HG03025 (cell line): ENCODE results near the gene SLC12A3.

ENCODE experiments used
- ATAC-seq: cut with Tn5 transposase; IDR thresholded peaks from one replicate; pipeline ENCODE4 v1.9.1; 2021; ENCODE audit warnings: mild to moderate bottlenecking, moderate library complexity; ENCODE audit not compliant: unreplicated experiment, low FRiP score

Gene SLC12A3

DNA sequence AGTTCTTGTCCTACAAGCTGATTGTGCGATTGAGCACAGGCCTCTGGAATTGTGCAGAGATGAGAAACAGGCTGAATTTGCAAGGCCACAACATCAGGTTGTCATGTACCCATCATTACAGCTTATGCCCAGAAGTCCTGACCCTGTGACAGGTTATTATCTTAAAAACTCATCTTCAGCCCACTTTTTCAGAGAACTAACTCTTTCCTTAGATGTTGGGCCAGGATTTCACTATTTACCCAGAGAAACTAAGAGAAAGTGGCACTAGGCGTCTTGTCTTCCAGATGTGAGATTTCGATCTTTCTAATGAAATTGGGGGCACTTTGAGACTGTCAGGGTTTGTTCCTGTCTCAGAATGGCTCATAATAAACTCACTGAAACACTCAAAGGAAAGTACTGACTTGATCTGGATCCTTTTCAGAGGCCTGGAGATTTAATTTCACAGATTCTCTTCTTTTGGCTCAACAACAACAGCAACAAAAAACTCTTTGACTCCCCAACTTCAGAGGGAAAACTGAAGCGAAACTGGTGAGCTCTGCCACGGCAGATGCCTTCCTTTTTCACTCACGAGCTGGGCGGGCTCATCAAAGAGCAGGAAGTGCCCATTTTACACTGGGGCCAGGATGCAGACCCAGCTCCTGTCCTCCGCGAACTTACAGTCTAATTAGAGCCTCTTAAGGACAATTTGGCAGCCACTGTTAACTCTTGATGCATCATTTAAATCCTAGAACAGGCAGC is 17.7 kb upstream of the SLC12A3 start:
- ATAC-seq = no peak

DNA sequence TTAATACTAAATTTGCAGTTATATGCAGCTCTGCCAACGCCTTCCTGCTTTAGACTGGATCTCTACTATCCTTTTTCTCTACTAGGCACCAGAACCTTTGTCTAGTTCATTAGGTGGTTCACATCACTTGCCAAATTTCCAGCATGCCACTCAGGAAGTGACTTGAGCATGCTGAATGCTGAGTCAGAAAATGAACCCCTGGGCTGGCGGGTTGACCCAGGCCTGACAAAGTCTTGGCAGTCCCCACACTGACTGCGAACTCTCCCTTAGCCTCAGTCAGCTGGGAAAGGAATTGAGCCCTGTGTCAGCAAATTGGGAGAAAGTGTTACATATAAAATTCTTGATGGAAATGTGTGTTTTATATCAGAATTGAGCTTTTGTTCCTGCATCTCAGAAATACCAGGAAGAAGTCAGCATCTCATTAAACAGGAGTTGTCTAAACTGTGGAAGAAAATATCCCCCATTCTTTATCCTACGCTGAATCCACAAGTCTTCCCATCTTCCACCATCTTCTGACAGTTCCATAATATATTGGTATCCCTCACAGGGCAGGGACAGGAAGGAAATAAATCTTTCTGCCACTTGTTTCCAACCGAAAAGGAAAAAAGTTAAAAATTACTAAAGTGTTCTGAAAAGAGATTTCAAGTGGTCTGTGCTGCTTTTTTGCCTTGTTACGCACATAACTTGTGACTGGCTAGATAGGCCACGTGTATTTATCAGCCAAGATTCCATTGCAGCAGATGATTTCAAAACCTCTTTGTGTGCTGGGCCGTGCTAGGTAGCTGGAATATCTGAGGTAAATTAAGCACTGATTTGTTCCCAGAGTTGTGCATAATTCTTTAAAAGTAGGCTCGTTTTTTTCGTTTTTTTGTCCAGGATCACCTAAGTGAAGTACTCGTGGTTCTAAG is 16.7 kb upstream of the SLC12A3 start:
- ATAC-seq = no peak

DNA sequence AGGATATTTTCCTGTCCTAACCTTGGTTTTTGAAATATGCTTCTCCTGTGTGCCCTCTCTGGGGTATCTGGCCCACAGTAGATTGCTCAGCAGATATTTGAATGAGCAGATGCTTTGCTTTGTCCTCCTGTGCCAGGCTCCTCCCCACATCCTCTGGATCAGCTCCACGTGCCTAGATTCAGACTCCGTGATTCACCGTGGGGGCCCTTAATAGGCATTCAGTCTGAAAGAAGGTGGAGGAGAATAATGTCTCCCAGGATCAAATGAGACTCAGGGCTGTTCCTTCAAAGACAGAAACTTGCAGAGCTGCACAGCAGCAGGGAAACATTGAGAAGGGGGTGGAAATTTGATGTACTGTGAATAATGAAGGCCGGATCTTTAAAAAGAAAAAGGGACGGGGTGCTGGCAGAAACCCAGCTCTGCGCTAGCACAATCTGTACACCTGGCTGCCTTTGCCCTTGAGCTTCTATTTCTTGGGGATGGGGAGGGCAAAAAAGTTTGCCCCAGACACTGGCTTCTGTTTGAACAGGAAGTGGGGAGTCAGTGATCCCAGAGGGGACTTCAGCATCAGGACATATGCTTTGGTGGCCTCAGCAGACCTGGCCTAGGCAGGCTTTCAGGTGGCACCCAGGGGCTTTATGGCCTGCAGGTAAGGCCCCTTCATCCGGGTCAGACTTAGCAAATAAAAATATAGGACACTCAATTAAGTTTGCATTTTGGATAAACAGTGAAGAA is 15.9 kb upstream of the SLC12A3 start:
- no peak for ATAC-seq

DNA sequence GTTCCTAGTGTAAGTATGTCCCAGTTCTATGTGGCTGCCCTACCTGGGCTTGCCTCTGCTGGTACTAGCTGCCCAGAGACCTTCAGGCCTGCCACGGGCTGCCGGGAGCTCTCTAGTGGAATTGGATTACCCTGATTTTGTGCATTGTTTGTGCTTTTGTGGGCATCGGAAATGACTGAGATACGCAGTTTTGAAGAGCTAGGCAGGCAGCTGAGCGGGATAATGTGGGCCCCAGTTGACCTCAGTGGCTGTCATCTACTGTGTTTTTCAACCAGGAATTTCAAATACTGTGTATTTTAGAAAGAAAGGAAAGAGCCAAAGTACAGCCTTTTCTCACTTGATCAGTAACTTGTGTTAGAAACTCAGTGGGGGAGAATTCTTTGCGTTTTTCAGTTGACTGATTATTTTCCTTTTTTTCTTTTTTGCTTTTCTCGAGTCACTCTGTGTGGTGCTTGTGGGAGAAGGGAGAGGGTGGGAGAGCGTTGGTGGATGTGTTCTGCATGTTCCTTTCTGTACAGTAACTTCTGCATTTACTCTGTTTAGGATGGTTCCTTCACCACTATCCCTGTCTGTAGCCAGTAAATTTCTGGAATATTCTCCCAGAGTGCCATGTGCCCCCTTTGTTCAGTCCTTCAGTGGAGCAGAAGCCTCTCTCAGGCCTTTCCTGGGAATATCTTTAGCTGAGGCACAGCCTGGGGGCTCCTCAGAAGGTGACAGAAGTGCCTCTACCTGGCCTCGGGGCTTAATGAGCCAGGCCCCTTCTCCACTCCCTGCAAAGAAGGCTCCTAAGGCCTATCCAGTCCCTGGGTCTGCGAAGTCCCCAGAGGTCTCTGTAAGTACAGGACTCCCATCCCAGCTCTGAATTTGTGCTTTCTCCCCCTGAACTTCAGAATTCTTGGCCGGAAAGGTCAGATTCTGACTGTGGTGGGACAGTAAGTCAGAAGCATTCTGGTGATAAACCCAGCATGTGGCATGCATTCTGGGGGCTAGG is 15.0 kb upstream of the SLC12A3 start:
- ATAC-seq = no peak

DNA sequence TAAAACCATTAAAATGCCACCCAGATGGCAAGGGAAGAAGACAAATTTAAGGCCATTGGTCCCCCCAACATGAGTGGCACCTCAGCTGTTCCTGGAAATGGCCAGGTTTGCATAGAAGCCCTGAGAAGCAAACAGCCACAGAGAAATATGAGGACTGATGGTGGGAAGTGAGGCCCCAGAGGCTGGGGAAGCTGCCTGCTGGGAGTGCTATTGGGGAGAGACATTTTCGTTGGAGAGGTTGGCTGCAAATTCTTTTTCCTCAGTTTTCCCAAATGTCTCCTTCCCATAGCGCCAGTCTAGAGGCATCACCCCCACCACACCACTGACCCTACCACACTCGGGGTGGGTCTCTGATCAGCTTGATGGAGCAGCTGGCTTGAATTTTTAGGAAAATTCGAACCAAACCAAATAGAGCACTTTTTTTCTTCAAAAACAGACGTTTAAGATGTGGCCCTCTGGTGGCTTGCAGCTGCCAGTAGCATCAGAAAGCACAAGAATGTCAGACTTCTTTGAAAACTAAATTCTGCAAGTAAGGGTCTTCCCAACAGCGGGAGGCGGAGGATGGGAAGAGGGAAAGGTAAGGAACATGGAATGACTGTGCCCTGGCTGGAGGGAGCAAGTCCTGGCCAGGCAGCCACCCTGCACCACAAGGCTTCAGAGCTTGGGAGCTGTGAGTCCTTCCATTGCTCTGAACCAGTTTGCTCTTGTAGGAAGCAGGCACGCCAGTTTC is 13.2 kb upstream of the SLC12A3 start:
- ATAC-seq = no peak

DNA sequence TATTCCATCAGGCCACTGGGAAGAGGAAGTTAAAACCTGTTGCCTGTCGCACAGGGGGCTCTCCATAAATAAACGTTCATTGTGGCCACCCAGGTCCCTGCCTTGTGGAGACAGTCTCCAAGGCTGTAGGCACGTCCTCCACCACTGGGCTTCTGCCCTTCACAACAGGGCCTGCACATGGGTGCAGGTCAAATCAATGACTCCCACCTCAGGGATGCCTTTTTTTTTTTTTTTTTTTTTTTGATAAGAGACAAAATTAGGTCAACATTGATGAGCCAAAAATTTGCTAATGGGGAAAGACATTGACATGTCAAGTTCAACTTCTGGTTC is 12.6 kb upstream of the SLC12A3 start:
- no peak for ATAC-seq

DNA sequence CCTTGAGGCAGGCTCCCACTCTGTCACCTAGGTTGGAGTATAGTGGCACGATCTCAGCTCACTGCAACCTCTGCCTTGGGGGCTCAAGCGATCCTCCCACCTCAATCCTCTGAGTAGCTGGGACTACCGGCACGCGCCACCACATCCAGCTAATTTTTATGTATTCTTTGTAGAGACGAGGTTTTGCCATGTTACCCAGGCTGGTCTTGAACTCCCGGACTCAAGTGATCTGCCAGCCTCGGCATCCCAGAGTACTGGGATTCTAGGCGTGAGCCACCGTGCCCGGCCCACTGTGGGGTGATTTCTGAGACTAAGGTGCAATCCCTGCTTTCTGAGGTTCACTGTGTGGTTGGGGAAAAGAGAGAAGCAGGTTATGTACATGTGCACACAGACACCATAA is 12.0 kb upstream of the SLC12A3 start:
- no peak for ATAC-seq

DNA sequence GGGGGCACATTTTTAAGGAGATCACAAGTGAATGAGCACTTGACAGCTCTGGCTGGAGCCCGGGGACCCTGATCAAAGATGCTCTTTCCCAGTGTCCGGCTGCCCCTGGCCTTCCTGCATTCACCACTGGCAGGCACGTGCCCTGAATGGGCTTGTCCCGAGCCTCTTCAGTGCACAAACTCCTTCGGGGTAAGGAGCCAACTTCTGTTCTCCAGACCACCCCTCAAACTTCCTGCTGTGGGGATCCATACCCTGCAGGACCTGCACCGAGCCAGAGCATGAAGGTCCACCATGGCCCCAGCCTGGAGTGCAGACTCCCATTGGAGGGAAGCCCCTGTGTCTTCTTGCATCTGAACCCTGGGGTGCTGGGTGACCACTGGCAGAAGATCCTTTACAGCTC is 9.8 kb upstream of the SLC12A3 start:
- no peak for ATAC-seq

DNA sequence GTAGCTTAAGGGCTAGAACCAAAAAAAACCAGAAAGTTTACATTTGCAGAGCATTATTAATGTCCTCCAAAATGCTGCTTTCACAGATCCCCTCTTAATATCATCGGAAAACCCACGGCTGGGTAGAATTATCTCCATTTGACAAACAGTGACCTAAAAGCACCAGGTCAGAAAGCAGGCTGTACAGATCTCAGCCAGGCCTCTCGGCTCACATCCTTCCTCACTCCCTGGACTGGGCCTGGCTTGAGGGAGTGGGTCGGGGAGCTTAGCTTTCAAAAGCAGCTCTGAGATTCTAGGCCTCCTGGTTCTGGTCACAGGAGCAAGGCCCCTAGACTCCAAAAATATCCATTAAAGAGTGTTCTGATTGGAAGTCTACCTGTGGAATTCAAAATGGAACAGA is 9.1 kb upstream of the SLC12A3 start:
- ATAC-seq = no peak

DNA sequence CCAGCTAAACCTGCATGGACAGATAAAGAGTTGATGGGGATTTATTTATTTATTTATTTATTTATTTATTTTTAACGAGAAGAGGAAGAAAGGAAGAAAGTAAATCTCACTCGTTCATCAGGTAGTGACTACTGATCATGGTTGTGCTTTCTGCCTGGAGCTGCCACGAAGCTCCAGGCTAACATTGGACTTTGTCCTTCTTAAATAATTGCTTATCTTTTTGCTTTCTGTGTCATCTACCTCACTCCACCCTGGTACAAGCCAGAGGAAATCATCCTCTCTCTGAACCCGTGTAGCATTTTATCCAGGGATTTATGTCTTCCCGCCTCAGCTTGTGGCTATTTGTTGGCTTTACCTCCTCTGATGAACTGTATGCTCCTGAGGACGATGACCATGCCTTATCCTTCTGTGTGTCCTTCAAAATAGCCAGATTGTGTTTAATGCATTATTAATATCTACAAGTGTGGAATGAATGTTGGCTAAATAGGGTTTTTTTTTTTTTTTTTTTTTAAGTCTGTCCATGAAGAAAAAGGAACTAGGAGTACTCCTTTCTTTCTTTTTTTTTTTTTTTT is 8.0 kb upstream of the SLC12A3 start:
- no peak for ATAC-seq

DNA sequence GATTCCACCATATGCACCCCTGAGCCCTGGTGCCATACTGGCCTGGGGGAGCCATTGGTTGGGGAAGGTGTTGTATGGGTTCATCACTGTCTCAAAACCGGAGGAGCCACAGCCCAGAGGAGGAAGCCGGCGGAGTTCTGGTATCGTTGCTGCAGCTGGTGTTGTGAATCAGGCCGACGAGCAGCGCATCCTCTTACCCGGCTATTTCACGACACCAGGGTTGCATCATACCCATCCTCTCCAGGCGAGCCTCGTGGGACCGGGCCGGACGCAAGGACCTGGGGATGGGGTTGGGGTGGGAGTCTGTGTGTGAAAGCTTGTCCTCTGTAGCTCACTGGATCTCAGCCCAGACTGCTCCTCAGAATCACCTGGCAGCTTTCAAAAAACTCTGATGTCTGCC is 6.6 kb upstream of the SLC12A3 start:
- no peak for ATAC-seq

DNA sequence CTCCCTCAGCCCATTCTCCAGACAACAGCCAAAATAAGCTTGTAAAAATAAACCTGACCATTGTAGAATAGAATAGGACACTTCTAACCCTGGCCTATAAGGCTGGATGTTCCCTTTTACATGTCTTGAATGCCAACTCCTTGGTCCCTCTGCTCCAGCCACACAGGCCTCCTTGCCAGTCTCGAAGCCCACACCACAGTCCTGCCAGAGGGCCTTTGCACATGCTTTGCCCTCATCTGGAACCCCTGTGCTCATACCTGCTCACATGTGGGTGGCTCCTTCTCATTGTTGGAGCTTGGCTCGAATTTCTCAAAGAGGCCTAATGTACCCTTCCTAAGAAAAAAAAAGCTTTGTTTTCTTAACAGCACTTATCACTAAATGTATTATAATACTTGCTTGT is 5.4 kb upstream of the SLC12A3 start:
- no peak for ATAC-seq

DNA sequence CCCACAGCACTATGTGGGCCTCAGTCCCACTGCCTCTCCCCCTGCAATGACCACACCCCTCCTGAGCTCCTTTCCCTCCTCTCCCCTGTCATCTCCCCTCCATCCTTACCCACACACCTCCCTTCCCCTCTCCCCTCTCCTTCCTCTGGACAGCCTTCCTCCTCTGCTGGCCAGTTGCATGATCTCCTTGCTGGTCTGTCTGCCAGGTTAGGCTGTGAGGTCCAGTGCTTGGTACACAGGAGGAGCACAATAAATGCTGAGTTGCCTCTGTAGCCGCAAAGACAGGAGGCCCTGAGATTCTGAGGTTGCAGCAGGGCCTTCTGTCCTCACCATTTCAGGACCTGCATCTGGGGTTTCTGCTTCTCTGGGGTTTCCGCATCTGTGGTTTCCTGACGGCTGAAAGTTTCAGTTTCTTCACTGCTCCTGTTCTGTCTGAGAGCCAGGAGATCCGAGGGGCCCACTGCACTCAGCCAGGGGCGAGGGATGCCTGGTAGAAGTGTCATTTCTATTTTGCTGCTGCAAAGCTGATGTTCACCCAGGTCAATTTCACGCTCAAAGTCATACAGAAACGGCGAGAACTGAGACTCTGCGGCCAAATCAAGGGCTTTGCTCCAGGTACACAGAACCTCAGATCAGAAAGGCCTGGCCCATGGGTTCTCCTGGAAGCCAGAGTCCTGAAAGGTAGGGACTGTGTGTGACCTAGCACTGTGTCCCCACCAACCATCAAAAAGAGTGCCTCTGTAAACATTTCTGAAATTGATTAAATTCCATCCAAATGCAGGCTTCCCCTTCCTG is 4.6 kb upstream of the SLC12A3 start:
- peak; percentile 87 for ATAC-seq

DNA sequence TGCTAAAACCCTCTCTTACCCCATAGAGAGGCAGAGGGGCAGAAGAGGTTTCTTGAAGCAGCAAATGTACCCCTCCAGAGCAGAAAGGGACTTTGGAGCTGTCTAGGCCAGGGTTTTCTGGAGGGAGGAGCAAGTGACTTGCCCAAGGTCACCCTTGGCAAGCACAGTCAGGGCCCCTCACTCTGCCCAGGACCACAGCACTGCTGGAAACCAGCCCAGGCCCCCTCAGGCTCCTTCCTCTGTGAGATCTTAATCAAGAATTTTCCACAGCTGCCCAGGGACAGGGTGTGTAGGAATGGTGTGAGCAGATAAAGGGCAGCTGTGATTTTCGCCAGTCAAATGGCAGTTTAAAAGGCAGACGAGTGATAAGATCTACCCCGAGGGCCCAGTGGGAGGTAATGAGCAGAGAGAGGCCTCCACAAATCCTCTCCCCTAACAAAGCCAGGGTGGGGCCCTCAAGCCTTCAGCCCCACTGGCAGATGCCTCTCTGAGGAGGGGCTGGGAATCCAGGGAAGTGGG is 3.9 kb upstream of the SLC12A3 start:
- no peak for ATAC-seq

DNA sequence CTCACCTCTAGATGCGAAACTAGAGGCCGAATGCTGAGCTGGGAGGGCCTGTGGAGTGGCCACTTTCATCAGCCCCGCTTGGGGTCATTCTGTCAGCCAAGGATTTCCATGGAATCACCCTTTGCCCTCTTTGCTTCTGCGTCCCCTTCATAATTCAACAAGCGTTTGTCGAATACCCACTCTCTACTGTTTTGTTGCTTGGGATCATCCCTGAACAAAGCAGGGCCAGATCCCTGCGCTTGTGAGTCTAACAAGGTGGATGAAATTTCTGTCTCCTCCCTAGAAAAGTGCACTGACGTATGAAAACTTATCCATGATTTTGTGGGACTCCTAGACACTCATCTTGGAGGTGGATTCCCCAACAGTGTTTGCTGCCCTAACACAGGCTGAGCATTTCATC is 3.3 kb upstream of the SLC12A3 start:
- no peak for ATAC-seq

DNA sequence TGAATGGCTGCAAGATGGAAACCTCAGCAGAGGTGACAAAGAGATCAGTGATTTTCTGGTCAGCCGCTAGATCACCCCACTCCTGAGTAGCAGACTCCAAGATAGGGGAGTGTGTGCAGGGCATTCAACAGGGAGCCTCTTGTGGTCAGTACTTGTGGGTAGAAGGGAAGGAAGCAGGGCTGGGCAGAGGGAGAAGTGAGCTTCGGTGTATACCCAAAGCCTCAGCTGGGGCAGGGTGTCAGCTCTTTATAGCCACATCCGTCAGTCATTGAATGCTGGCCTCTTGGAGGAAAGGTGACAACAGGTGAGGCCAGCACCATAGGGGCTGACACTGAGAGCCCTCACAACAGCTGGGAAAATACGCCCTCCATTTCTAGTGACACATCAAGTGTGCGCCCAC is 2.2 kb upstream of the SLC12A3 start:
- ATAC-seq = no peak

DNA sequence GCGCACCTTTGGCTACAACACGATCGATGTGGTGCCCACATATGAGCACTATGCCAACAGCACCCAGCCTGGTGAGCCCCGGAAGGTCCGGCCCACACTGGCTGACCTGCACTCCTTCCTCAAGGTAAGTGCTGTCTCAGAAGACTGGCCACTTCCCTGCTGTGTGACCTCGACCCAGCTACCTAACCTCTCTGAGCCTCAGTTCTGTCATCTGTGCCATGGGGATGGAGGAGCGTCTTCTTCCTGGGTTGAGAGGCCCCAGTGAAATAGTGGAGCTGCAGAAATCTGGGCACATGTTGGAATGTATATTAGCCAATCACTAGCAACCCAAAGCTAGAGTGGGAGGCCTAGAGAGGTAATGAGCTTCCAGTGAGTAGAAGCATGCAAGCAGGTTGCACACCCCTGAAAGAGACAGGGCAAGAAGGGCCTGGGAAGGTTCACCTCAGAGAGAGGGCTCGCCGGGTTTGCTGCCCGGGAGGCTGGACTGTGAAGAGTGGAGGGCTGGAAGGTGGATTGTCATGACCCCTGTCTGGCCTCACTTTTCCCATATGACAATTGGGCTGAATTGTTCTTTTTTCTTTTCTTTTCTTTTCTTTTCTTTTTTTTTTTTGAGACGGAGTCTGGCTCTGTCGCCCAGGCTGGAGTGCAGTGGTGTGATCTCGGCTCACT is 521 bp downstream of the SLC12A3 start:
- ATAC-seq = no peak
